Measurements from ENCODE around the gene ACTR3. TPM values are rescaled to one million over a fixed set of nuclear protein-coding genes. Genes with fewer than 3 reads are reported as not detected.
A peak's percentile ranks its signal among the peaks of the same experiment; 100 is the strongest.

Gene ACTR3
- total and polyA plus RNA-seq, 4 donors = 35.5 to 260 (median 184) TPM

DNA sequence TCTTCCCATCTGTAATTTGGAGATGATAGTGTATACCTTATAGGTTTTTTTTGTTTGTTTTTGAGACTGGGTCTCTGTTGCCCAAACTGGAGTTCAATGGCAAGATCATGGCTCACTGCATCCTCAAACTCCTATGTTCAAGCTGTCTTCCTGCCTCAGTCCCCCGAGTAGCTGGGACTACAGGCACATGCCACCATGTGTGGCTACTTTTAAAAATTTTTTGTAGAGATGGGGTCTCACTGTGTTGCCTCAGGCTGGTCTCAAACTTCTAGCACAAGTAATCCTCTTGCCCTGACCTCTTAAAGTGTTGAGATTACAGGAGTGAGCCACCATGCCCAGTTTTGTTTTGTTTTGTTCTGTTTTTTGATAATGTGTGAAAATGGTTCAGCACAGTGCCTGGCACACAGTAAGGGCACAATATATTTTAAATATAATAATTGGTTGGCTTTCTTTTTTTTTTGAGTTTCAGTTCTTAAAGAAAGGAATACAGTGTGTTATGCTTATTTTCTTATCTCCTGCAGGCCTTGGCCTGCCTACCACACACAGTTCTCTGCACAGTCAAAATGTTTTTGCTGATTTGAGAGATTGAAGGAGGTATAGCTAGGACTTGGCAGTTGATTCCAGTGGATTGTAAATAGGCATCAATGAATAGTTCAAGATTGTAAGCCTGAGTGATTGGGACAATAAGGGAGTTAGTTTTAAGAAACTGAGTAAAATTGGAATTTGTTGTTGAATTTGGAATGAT, 6.1 kb downstream of the ACTR3 start:
- TF ChIP-seq, protein P1, sequence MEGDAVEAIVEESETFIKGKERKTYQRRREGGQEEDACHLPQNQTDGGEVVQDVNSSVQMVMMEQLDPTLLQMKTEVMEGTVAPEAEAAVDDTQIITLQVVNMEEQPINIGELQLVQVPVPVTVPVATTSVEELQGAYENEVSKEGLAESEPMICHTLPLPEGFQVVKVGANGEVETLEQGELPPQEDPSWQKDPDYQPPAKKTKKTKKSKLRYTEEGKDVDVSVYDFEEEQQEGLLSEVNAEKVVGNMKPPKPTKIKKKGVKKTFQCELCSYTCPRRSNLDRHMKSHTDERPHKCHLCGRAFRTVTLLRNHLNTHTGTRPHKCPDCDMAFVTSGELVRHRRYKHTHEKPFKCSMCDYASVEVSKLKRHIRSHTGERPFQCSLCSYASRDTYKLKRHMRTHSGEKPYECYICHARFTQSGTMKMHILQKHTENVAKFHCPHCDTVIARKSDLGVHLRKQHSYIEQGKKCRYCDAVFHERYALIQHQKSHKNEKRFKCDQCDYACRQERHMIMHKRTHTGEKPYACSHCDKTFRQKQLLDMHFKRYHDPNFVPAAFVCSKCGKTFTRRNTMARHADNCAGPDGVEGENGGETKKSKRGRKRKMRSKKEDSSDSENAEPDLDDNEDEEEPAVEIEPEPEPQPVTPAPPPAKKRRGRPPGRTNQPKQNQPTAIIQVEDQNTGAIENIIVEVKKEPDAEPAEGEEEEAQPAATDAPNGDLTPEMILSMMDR (IDR thresholded peaks at IDR 0.05; ENCODE audit: control extremely low read depth, extremely low read depth) = no peak
- DNase-seq (no peak), ATAC-seq (ENCODE audit: insufficient read depth, low FRiP score) (no peak)
- Histone ChIP-seq H3K27me3 (ENCODE audit: control insufficient read depth in 3 of 3, insufficient read depth in 3 of 3, low read length in 2 of 3) (no peaks in the 10 kb centered on the region), H3K9me3 (ENCODE audit: control insufficient read depth in 4 of 4, insufficient read depth in 3 of 4, low read length in 3 of 4) (no peaks in the 10 kb centered on the region), H3K4me1 (ENCODE audit: control insufficient read depth in 5 of 5, insufficient read depth in 5 of 5, low read length in 5 of 5) (peaks cover 0 to 40% (median 9%) of the 10 kb centered on the region in 5 donors), H3K4me3 (no peak overlapping the region), H3K9ac (ENCODE audit: insufficient read depth in 1 of 2, low read length in 2 of 2) (no peak overlapping the region), H3K27ac (ENCODE audit: low read depth in 1 of 2, low read length in 1 of 2) (no peak overlapping the region), H3K36me3 (ENCODE audit: control insufficient read depth in 4 of 4, insufficient read depth in 4 of 4, low read length in 4 of 4) (peaks cover 0 to 8% (median 0%) of the 10 kb centered on the region in 4 donors)
- 63 to 64% methylated on average over 1 of the region's 1 CpG for WGBS, 2 donors

DNA sequence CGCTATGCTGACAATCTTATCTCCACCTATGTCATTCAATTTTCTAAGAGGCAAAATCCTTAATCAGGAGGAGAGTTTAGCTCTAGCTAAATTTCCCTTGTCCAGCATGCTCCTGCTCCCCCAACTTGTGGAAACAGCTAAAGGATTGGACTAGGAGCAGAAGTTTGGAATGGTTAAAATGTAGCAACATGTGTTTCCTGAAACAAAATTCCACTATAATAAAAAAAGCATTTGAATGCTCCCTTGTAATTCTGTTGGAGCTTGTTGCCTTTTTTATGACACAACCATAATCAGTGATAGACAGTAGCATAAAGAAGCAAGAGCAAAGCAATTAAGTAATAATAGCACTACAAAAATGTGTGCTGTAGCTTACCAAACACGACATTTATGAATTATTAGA, 6.9 kb downstream of the ACTR3 start:
- TF ChIP-seq, protein P1 (IDR thresholded peaks at IDR 0.05; ENCODE audit: control extremely low read depth, extremely low read depth) = no peak
- Histone ChIP-seq H3K27ac (ENCODE audit: low read depth in 1 of 2, low read length in 1 of 2) (no peak overlapping the region), H3K4me3 (no peak overlapping the region), H3K4me1 (ENCODE audit: control insufficient read depth in 5 of 5, insufficient read depth in 5 of 5, low read length in 5 of 5) (peaks cover 2 to 40% (median 6%) of the 10 kb centered on the region in 5 donors), H3K27me3 (ENCODE audit: control insufficient read depth in 3 of 3, insufficient read depth in 3 of 3, low read length in 2 of 3) (no peaks in the 10 kb centered on the region), H3K9me3 (ENCODE audit: control insufficient read depth in 4 of 4, insufficient read depth in 3 of 4, low read length in 3 of 4) (no peaks in the 10 kb centered on the region), H3K36me3 (ENCODE audit: control insufficient read depth in 4 of 4, insufficient read depth in 4 of 4, low read length in 4 of 4) (peaks cover 0 to 8% (median 0%) of the 10 kb centered on the region in 4 donors), H3K9ac (ENCODE audit: insufficient read depth in 1 of 2, low read length in 2 of 2) (no peak overlapping the region)
- 63 to 66% methylated on average over 2 of the region's 2 CpGs for WGBS, 2 donors
- DNase-seq (peak in 2 of 3 donors; percentile 20 to 25), ATAC-seq (ENCODE audit: insufficient read depth, low FRiP score) (no peak)

DNA sequence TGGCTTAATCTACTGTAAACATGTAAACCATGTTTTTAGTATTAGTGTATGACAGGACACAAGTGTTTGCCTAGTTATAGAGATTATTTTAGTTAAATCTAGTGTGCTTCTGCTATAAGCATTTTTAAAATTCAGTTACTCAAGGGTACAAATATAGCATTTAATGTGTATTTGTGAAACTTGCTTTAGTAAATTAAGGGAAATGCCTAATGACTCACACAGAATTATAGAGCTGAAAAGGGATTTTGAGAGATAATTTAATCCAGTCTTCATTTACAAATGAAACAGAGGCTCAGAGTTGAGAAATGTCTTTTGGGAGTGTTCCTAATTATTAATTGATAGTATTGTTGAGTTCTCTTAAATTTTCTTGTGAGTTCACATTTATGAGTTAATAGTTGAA, 8.2 kb downstream of the ACTR3 start:
- Histone ChIP-seq H3K36me3 (ENCODE audit: control insufficient read depth in 4 of 4, insufficient read depth in 4 of 4, low read length in 4 of 4) (peaks cover 0 to 8% (median 0%) of the 10 kb centered on the region in 4 donors), H3K4me1 (ENCODE audit: control insufficient read depth in 5 of 5, insufficient read depth in 5 of 5, low read length in 5 of 5) (peaks cover 0 to 37% (median 4%) of the 10 kb centered on the region in 5 donors), H3K4me3 (no peak overlapping the region), H3K9ac (ENCODE audit: insufficient read depth in 1 of 2, low read length in 2 of 2) (no peak overlapping the region), H3K9me3 (ENCODE audit: control insufficient read depth in 4 of 4, insufficient read depth in 3 of 4, low read length in 3 of 4) (no peaks in the 10 kb centered on the region), H3K27me3 (ENCODE audit: control insufficient read depth in 3 of 3, insufficient read depth in 3 of 3, low read length in 2 of 3) (no peaks in the 10 kb centered on the region), H3K27ac (ENCODE audit: low read depth in 1 of 2, low read length in 1 of 2) (no peak overlapping the region)
- TF ChIP-seq, protein P1 (IDR thresholded peaks at IDR 0.05; ENCODE audit: control extremely low read depth, extremely low read depth) = no peak
- ATAC-seq (ENCODE audit: insufficient read depth, low FRiP score) (no peak), DNase-seq (no peak)

Measured in lung (tissue), 12 donors.